ENCODE data around the gene DNMT3L.
"Not testable (repeated sequence)": the region's sequence is repeated elsewhere in the genome, so short reads cannot be mapped to it uniquely, and the experiment has no call there.

DNMT3L gene

DNA sequence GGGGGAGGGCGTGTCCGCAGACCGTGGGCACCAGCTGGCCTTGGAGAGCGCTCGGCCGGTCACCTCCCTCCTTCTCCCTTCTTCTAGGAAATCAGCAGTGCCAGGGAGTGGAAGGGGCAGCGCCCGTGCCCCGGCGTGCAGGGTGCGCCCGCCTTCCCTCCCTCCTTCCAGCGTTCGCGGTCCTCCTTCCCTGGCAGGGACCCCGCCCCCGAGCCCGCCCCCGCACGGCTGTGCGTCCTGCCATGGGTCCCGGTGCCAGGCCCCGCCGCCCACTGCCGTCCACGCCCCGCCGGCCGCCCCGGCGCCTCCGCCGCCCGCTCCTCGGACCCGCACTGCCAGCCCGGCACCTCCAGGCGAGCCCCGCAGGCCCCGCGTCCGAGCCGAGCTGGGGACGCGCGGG is 21.3 kb downstream of the DNMT3L start:
- not testable (repeated sequence) for H3K4me1 ChIP-seq (ENCODE audit: control insufficient read depth, insufficient read depth, low read length, poor library complexity, severe bottlenecking); H3K4me3 ChIP-seq (ENCODE audit: extremely low read depth, insufficient read depth, low read length, poor library complexity, severe bottlenecking); H3K36me3 ChIP-seq (ENCODE audit: control insufficient read depth, insufficient read depth, low read length); H3K9me3 ChIP-seq (ENCODE audit: control insufficient read depth, low read length); H3K27ac ChIP-seq (ENCODE audit: low read depth, low read length, severe bottlenecking)
- no CpG with 5 or more reads among the region's 46 CpGs for WGBS, 2 experiments (ENCODE audit: insufficient coverage in 2 of 2)

DNA sequence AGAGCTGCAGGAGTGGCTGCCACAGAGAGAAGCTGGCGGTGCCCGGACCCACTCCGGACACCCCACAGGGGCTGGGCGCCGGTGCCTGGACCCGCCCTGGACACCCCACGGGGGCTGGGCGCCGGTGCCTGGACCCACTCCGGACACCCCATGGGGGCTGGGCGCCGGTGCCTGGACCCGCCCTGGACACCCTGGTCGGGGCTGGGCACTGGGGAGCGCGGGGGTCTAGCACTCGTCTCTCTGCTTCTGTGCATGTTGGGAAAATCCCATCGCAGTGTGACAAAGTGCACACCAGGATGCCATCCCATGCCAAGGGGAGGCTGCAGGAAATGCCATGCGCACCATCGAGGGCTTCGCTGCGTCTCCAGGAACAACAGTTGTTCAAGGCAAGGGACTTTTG is 32.1 kb downstream of the DNMT3L start:
- H3K36me3 ChIP-seq (ENCODE audit: control insufficient read depth, insufficient read depth, low read length); H3K27ac ChIP-seq (ENCODE audit: low read depth, low read length, severe bottlenecking); H3K9me3 ChIP-seq (ENCODE audit: control insufficient read depth, low read length); H3K4me3 ChIP-seq (ENCODE audit: extremely low read depth, insufficient read depth, low read length, poor library complexity, severe bottlenecking); H3K4me1 ChIP-seq (ENCODE audit: control insufficient read depth, insufficient read depth, low read length, poor library complexity, severe bottlenecking): not testable (repeated sequence)
- no CpG with 5 or more reads among the region's 22 CpGs for WGBS, 2 experiments (ENCODE audit: insufficient coverage in 2 of 2)

DNA sequence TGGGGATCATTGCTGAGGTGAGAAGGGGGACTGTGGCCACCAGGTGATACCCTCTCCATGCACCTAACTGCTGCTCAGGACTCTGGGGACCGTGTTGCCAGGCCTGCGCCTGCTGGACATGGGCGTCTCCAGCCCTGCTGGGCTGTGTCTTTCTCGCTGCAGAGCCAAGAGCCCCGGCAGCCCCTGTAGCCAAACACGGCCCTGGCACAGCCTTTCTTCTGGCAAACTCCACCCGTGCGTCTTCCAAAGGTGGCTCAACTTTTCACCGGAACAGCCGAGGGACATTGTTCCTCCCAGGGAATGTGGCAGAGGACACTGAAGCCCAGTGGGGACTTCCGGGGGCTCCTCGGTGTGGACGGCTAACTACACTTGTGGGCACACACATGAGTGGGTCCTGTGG is 33.6 kb downstream of the DNMT3L start:
- H3K9me3 ChIP-seq (ENCODE audit: control insufficient read depth, low read length); H3K27ac ChIP-seq (ENCODE audit: low read depth, low read length, severe bottlenecking); H3K4me3 ChIP-seq (ENCODE audit: extremely low read depth, insufficient read depth, low read length, poor library complexity, severe bottlenecking); H3K36me3 ChIP-seq (ENCODE audit: control insufficient read depth, insufficient read depth, low read length); H3K4me1 ChIP-seq (ENCODE audit: control insufficient read depth, insufficient read depth, low read length, poor library complexity, severe bottlenecking): not testable (repeated sequence)
- no CpG with 5 or more reads among the region's 13 CpGs for WGBS, 2 experiments (ENCODE audit: insufficient coverage in 2 of 2)

DNA sequence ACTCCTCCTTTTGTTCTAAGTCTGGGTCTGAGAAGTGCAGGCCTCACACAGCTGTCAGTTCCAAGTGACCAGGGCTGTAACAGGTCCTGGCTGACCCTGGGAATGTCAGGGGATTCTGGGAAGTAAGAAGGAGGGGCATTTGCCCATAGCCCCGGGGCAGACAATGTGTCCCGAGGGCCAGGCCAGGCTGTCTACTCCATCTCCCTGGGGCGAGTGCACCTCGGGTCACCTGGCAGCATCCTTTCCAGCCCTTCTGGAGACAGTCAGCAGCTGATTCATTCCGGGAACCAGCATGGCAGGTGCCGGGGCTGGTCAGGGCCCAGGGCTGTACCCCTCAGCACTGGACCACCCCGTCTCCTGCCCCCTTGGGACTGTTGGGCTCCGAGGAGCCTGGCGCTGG is 34.1 kb downstream of the DNMT3L start:
- H3K36me3 ChIP-seq (ENCODE audit: control insufficient read depth, insufficient read depth, low read length); H3K27ac ChIP-seq (ENCODE audit: low read depth, low read length, severe bottlenecking); H3K9me3 ChIP-seq (ENCODE audit: control insufficient read depth, low read length); H3K4me1 ChIP-seq (ENCODE audit: control insufficient read depth, insufficient read depth, low read length, poor library complexity, severe bottlenecking); H3K4me3 ChIP-seq (ENCODE audit: extremely low read depth, insufficient read depth, low read length, poor library complexity, severe bottlenecking): not testable (repeated sequence)
- WGBS, 2 experiments (ENCODE audit: insufficient coverage in 2 of 2), result no CpG with 5 or more reads among the region's 9 CpGs

DNA sequence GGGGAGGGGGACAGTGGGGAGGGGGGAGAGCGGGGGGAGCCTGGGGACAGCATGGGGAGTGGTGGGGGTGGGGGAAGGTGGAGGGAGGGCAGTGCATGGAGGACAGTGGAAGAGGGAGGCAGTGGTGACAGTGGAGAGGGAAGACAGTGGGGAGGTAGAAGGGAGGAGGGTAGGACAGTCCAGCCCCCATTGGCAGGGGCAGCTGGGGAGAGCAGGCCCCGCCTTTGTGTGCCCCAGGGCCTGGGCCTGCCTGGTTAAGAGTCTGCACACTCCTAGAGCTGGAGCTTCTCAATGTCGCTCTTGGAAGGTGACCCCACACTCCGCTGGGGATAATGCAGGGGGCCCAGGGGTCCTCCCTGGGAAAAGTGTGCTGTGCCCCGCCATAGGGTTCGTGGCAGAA is 36.1 kb downstream of the DNMT3L start:
- H3K9me3 ChIP-seq (ENCODE audit: control insufficient read depth, low read length); H3K4me1 ChIP-seq (ENCODE audit: control insufficient read depth, insufficient read depth, low read length, poor library complexity, severe bottlenecking); H3K27ac ChIP-seq (ENCODE audit: low read depth, low read length, severe bottlenecking); H3K4me3 ChIP-seq (ENCODE audit: extremely low read depth, insufficient read depth, low read length, poor library complexity, severe bottlenecking); H3K36me3 ChIP-seq (ENCODE audit: control insufficient read depth, insufficient read depth, low read length): not testable (repeated sequence)
- WGBS, 2 experiments (ENCODE audit: insufficient coverage in 2 of 2), result no CpG with 5 or more reads among the region's 6 CpGs

DNA sequence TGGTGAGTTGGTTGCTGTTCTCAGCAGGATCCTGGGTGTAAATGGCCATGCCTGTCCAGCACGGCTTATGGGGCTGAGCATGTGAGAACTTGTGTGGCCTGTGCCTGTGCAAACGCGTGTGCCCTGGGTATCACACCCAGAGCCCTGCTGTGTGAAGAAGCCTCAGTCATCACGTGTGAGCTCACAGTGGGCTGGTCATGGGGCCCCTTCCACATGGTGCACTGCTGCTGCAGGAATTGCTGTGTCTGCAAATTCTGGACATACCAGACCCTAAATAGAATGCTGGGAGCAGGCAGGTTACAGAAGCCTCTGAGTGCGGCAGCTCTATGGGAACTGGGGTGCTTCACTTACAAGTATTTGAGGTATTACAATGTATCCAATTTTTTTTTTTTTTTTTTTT is 38.4 kb downstream of the DNMT3L start:
- not testable (repeated sequence) for H3K9me3 ChIP-seq (ENCODE audit: control insufficient read depth, low read length); H3K4me1 ChIP-seq (ENCODE audit: control insufficient read depth, insufficient read depth, low read length, poor library complexity, severe bottlenecking); H3K27ac ChIP-seq (ENCODE audit: low read depth, low read length, severe bottlenecking); H3K4me3 ChIP-seq (ENCODE audit: extremely low read depth, insufficient read depth, low read length, poor library complexity, severe bottlenecking); H3K36me3 ChIP-seq (ENCODE audit: control insufficient read depth, insufficient read depth, low read length)
- no CpG with 5 or more reads among the region's 5 CpGs for WGBS, 2 experiments (ENCODE audit: insufficient coverage in 2 of 2)

DNA sequence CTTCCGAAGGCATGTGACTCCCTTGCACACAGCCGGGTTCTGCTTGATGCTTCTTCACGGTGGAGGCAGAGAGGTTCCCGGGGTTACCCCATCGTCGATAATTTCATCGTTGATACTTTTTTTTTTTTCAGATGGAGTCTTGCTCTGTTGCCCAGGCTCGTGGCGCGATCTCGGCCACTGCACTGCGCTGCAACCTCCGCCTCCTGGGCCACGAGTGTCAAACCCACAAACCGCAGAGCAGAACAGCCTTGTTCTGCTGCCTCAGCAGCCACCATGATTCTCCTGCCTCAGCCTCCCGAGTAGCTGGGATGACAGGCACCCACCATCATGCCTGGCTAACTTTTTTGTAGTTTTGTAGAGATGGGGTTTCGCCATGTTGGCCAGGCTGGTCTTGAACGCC is 41.0 kb downstream of the DNMT3L start:
- no CpG with 5 or more reads among the region's 18 CpGs for WGBS, 2 experiments (ENCODE audit: insufficient coverage in 2 of 2)
- H3K4me1 ChIP-seq (ENCODE audit: control insufficient read depth, insufficient read depth, low read length, poor library complexity, severe bottlenecking); H3K4me3 ChIP-seq (ENCODE audit: extremely low read depth, insufficient read depth, low read length, poor library complexity, severe bottlenecking); H3K27ac ChIP-seq (ENCODE audit: low read depth, low read length, severe bottlenecking); H3K36me3 ChIP-seq (ENCODE audit: control insufficient read depth, insufficient read depth, low read length); H3K9me3 ChIP-seq (ENCODE audit: control insufficient read depth, low read length): not testable (repeated sequence)

DNA sequence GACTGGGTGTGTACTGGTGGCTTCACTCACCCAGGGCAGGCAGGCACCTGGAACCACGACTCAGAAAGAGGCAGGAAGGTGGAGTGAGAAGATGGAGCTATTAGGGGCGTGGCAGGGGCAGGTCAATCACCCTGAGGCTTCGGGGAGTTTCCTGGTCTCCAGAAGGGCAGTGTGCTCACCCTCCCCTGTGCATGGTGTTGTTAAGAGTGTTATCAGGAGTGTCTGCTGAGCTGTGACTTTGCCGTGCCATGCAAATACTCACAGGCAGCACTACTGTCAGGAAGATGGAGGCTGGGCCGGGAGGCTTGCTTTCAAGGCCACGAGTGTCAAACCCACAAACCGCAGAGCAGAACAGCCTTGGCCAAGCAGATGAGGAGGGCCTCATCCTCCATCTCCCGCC is 43.2 kb downstream of the DNMT3L start:
- H3K27ac ChIP-seq (ENCODE audit: low read depth, low read length, severe bottlenecking); H3K4me1 ChIP-seq (ENCODE audit: control insufficient read depth, insufficient read depth, low read length, poor library complexity, severe bottlenecking); H3K36me3 ChIP-seq (ENCODE audit: control insufficient read depth, insufficient read depth, low read length); H3K4me3 ChIP-seq (ENCODE audit: extremely low read depth, insufficient read depth, low read length, poor library complexity, severe bottlenecking); H3K9me3 ChIP-seq (ENCODE audit: control insufficient read depth, low read length): not testable (repeated sequence)
- WGBS, 2 experiments (ENCODE audit: insufficient coverage in 2 of 2), result no CpG with 5 or more reads among the region's 8 CpGs

DNA sequence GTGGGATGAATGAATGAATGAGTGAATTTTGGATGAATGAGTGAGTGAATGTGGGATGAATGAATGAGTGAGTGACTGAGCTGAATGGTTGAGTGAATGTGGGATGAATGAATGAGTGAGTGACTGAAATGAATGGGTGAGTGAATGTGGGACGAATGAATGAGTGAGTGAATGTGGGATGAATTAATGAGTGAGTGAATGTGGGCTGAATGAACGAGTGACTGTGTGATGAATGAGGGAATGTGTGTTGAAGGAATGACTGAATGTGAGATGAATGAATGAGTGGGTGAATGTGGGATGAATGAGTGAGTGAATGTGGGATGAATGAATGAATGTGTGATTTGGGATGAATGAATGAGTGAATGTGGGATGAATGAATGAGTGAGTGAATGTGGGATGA is 49.7 kb downstream of the DNMT3L start:
- H3K4me1 ChIP-seq (ENCODE audit: control insufficient read depth, insufficient read depth, low read length, poor library complexity, severe bottlenecking); H3K9me3 ChIP-seq (ENCODE audit: control insufficient read depth, low read length); H3K27ac ChIP-seq (ENCODE audit: low read depth, low read length, severe bottlenecking); H3K4me3 ChIP-seq (ENCODE audit: extremely low read depth, insufficient read depth, low read length, poor library complexity, severe bottlenecking); H3K36me3 ChIP-seq (ENCODE audit: control insufficient read depth, insufficient read depth, low read length): not testable (repeated sequence)
- WGBS, 2 experiments (ENCODE audit: insufficient coverage in 2 of 2), result no CpG with 5 or more reads among the region's 2 CpGs

DNA sequence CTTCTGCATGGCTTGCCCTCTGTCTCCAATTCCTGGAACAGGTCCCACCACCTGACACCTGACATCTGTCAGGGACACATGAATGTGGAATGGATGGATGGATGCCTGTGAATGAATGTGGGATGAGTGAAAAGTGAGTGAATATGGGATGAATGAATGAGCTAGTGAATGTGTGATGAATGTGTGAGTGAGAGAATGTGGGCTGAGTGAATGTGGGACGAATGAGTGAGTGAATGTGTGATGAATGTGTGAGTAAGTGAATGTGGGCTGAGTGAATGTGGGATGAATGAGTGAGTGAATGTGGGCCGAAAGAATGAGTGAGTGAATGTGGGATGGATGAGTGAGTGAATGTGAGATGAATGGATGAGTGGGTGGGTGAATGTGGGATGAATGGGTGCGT is 50.1 kb downstream of the DNMT3L start:
- H3K36me3 ChIP-seq (ENCODE audit: control insufficient read depth, insufficient read depth, low read length); H3K4me1 ChIP-seq (ENCODE audit: control insufficient read depth, insufficient read depth, low read length, poor library complexity, severe bottlenecking); H3K9me3 ChIP-seq (ENCODE audit: control insufficient read depth, low read length); H3K27ac ChIP-seq (ENCODE audit: low read depth, low read length, severe bottlenecking); H3K4me3 ChIP-seq (ENCODE audit: extremely low read depth, insufficient read depth, low read length, poor library complexity, severe bottlenecking): not testable (repeated sequence)
- no CpG with 5 or more reads among the region's 3 CpGs for WGBS, 2 experiments (ENCODE audit: insufficient coverage in 2 of 2)

DNA sequence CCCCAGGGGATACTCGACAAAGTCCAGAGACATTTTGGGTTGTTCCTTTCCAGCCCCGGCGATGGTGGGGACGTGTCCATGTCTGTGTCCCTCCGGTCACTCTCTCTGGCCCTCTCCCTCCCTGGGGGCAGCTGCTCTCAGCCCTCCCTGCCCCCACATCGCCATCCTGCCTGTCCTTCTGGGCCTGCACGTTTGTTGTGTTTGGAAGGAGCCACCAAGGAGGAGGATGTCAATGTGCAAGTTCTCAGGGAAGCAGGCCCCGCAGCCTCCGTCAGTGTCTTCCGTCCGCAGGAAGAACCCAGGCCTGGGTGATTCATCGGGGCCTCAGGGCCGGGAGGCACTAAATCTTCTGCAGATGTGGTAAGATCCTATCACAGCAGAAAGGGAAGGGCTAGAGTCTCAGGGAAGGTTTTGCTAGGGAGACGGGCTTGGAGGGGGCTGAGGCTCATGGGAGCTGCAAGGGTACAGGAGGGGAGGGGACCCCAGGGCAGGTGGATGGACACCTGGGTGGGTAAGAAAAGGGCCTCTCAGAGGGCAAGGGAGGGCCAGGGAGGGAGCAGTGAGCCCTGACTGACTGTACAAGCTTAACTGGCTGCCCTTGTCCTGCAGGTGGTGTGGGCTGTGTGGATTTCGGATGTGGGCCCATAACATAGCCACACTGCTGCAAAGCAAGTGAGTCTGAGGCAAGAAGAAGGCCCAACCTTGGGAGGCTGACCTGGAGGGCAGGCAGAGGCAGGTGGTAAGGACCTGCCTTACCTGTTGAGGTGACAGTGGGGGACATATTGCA is 53.6 kb downstream of the DNMT3L start:
- not testable (repeated sequence) for H3K27ac ChIP-seq (ENCODE audit: low read depth, low read length, severe bottlenecking); H3K4me3 ChIP-seq (ENCODE audit: extremely low read depth, insufficient read depth, low read length, poor library complexity, severe bottlenecking); H3K9me3 ChIP-seq (ENCODE audit: control insufficient read depth, low read length); H3K36me3 ChIP-seq (ENCODE audit: control insufficient read depth, insufficient read depth, low read length); H3K4me1 ChIP-seq (ENCODE audit: control insufficient read depth, insufficient read depth, low read length, poor library complexity, severe bottlenecking)
- no CpG with 5 or more reads among the region's 15 CpGs for WGBS, 2 experiments (ENCODE audit: insufficient coverage in 2 of 2)
